Endothelial cell (in vitro differentiated cells): Measurements from ENCODE around the gene ARSG. TPM values are rescaled to one million over a fixed set of nuclear protein-coding genes. Genes with fewer than 3 reads are reported as not detected.
"Not testable (repeated sequence)": the region's sequence is repeated elsewhere in the genome, so short reads cannot be mapped to it uniquely, and the experiment has no call there.

Experiments used
- DNase-seq: peaks from one replicate; pipeline ENCODE4 v3.0.0; 2021; ENCODE audit warnings: low spot score
- H3K27ac Mint-ChIP-seq: one replicate; pipeline ENCODE4 v1.8.0; 2021; ENCODE audit warnings: mixed read lengths, inconsistent platforms; ENCODE audit not compliant: unreplicated experiment
- H3K27me3 Mint-ChIP-seq: one replicate; pipeline ENCODE4 v1.8.0; 2021; ENCODE audit warnings: mild to moderate bottlenecking, moderate library complexity, mixed read lengths, inconsistent platforms; ENCODE audit not compliant: unreplicated experiment
- H3K36me3 Mint-ChIP-seq: one replicate; pipeline ENCODE4 v1.8.0; 2021; ENCODE audit warnings: mild to moderate bottlenecking, low read depth, mixed read lengths, inconsistent platforms; ENCODE audit not compliant: unreplicated experiment
- H3K4me1 Mint-ChIP-seq: one replicate; pipeline ENCODE4 v1.8.0; 2021; ENCODE audit warnings: mild to moderate bottlenecking, mixed read lengths, inconsistent platforms; ENCODE audit not compliant: unreplicated experiment
- H3K4me3 Mint-ChIP-seq: one replicate; pipeline ENCODE4 v1.8.0; 2021; ENCODE audit warnings: mild to moderate bottlenecking, mixed read lengths, inconsistent platforms; ENCODE audit not compliant: unreplicated experiment
- H3K9me3 Mint-ChIP-seq: one replicate; pipeline ENCODE4 v1.8.0; 2021; ENCODE audit warnings: mixed read lengths, inconsistent platforms; ENCODE audit not compliant: unreplicated experiment
- CTCF ChIP-seq: fragments of 200-600 bp; sonication (generic); IDR thresholded peaks from one replicate; pipeline ENCODE4 v1.5.0; 2021; ENCODE audit warnings: antibody characterized with exemption; ENCODE audit not compliant: unreplicated experiment
- total RNA-seq: library from RNA; stranded (reverse); fragmentation: NEBNext Ultra II Directional; extraction: Animal tissue kit (Norgen Biotek cat#: 25700); gene quantifications from one replicate; pipeline ENCODE4 v1.2.1, GENCODE V29; 2021; ENCODE audit not compliant: unreplicated experiment

ARSG gene
- total RNA-seq, 1 donor from 2014 or later: 9.8 TPM

GRCh38 chr17:68248891-68249290, 42.4 kb upstream of the ARSG start:
- Mint-ChIP-seq H3K4me3 (peak overlapping the region; percentile 90), H3K36me3 (no peaks in the 10 kb centered on the region), H3K4me1 (peaks cover 17% of the 10 kb centered on the region), H3K27ac (peak overlapping the region; percentile 88), H3K27me3 (peaks cover 3% of the 10 kb centered on the region), H3K9me3 (no peaks in the 10 kb centered on the region)
- no peak for TF ChIP-seq CTCF
- DNase-seq: no peak

DNA sequence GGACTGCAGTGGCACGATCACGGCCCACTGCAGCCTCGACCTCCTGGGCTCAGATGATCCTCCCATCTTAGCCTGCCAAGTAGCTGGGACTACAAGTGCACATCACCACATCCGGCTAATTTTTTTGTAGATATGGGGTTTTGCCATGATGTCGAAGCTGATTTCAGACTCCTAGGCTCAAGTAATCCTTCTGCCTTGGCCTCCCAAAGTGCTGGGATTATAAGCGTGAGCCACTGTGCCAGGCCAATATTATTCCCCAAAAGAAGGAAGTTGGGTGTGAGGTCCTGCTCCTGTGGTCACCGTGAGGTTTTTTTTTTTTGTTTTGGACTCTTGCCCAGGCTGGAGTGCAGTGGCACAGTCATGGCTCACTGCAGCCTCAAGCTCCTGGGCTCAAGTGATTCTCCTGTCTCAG, 41.9 kb upstream of the ARSG start:
- no peaks in the 10 kb centered on the region for H3K9me3 Mint-ChIP-seq
- peaks cover 17% of the 10 kb centered on the region for H3K4me1 Mint-ChIP-seq
- TF ChIP-seq CTCF: no peak
- H3K27me3 Mint-ChIP-seq: peaks cover 7% of the 10 kb centered on the region
- H3K4me3 Mint-ChIP-seq: no peak overlapping the region
- DNase-seq: no peak
- no peak overlapping the region for H3K27ac Mint-ChIP-seq
- no peaks in the 10 kb centered on the region for H3K36me3 Mint-ChIP-seq

DNA sequence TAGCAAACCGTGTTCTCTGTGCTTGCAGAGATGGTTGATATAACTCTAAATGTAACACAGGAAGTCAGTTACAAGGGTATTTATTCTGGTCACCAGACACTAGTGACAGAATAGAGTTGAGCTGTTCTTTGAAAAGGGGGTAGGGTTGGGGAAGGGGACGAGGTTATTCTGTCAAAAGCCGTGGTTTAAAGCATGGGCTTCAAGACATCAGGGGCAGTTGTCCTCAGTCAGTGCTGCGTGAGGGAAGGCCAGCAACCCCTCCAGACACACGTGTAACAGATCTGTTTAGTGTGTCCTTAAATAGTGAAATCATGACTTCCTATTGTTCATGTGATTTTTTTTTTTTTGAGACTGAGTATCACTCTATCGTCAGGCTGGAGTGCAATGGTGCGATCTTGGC, 37.9 kb upstream of the ARSG start:
- H3K27me3 Mint-ChIP-seq, H3K36me3 Mint-ChIP-seq: not testable (repeated sequence)

GRCh38 chr17:68255151-68255550, 36.1 kb upstream of the ARSG start:
- peaks cover 5% of the 10 kb centered on the region for H3K36me3 Mint-ChIP-seq

More for the DNA sequence above, 37.9 kb upstream of the ARSG start:
- H3K4me3 Mint-ChIP-seq, H3K9me3 Mint-ChIP-seq, H3K27ac Mint-ChIP-seq, DNase-seq: not testable (repeated sequence)
- H3K4me1 Mint-ChIP-seq: peaks cover 10% of the 10 kb centered on the region

GRCh38 chr17:68255731-68256538, 35.4 kb upstream of the ARSG start:
- Mint-ChIP-seq H3K27ac (no peak overlapping the region), H3K36me3 (peaks cover 5% of the 10 kb centered on the region), H3K4me3 (no peak overlapping the region), H3K4me1 (peaks cover 10% of the 10 kb centered on the region), H3K9me3 (no peaks in the 10 kb centered on the region), H3K27me3 (peaks cover 5% of the 10 kb centered on the region)
- DNase-seq: no peak
- TF ChIP-seq CTCF: no peak

More at GRCh38 chr17:68255151-68255550, 36.1 kb upstream of the ARSG start:
- H3K27ac Mint-ChIP-seq: no peak overlapping the region
- peaks cover 10% of the 10 kb centered on the region for H3K4me1 Mint-ChIP-seq
- no peak overlapping the region for H3K4me3 Mint-ChIP-seq
- H3K9me3 Mint-ChIP-seq: no peaks in the 10 kb centered on the region
- DNase-seq: no peak
- H3K27me3 Mint-ChIP-seq: peaks cover 5% of the 10 kb centered on the region
- no peak for TF ChIP-seq CTCF

GRCh38 chr17:68256701-68257100, 34.6 kb upstream of the ARSG start:
- H3K36me3 Mint-ChIP-seq, H3K9me3 Mint-ChIP-seq, DNase-seq, H3K4me3 Mint-ChIP-seq, H3K27me3 Mint-ChIP-seq, H3K27ac Mint-ChIP-seq: not testable (repeated sequence)
- H3K4me1 Mint-ChIP-seq: peaks cover 10% of the 10 kb centered on the region
